DND-41 (cell line): ENCODE results near the gene TCF12.
A peak's percentile ranks its signal among the peaks of the same experiment; 100 is the strongest.

Experiments
- ATAC-seq: fragments of 200-7000 bp; cut with Tn5 transposase; 3 replicates; pipeline ENCODE4 v1.9.1; 2021; ENCODE audit warnings: low read depth; ENCODE audit not compliant: insufficient read depth
- DNase-seq: peaks from one replicate; pipeline ENCODE4 v3.0.0-alpha.2; 2020
- H2AFZ ChIP-seq: 2 replicates; pipeline ENCODE4 v1.6.0; 2012; ENCODE audit warnings: low read depth, low read length
- H3K27ac ChIP-seq: 2 replicates; pipeline ENCODE4 v1.5.1; 2012; ENCODE audit warnings: low read length, inconsistent platforms
- H3K27me3 ChIP-seq: fragments of 200-600 bp; sonication (generic); 2 replicates; pipeline ENCODE4 v1.6.0; 2012; ENCODE audit warnings: low read length, mild to moderate bottlenecking, inconsistent platforms; ENCODE audit not compliant: insufficient read depth, poor library complexity
- H3K36me3 ChIP-seq: 2 replicates; pipeline ENCODE4 v1.5.1; 2012; ENCODE audit warnings: low read length, inconsistent platforms; ENCODE audit not compliant: insufficient read depth
- H3K4me1 ChIP-seq: 2 replicates; pipeline ENCODE4 v1.5.1; 2012; ENCODE audit warnings: mild to moderate bottlenecking, low read length; ENCODE audit not compliant: insufficient read depth
- H3K4me2 ChIP-seq: 2 replicates; pipeline ENCODE4 v1.6.0; 2012; ENCODE audit warnings: mild to moderate bottlenecking, moderate library complexity, low read length, inconsistent platforms; ENCODE audit not compliant: insufficient read depth
- H3K4me3 ChIP-seq, 2 experiments: fragments of 200-600 bp in 1 of 2; shearing (Covaris generic) in 1 of 2; 2 replicates each; pipeline ENCODE4 v1.5.1; 2012 to 2016; ENCODE audit warnings: inconsistent platforms in 2 of 2, low read length in 2 of 2, mild to moderate bottlenecking in 2 of 2, low read depth in 1 of 2, moderate library complexity in 1 of 2
- H3K79me2 ChIP-seq: 2 replicates; pipeline ENCODE4 v1.6.0; 2012; ENCODE audit warnings: low read length, inconsistent platforms; ENCODE audit not compliant: insufficient read depth
- H3K9ac ChIP-seq: 2 replicates; pipeline ENCODE4 v1.6.0; 2012; ENCODE audit warnings: low read depth, mild to moderate bottlenecking, inconsistent platforms, low read length, moderate library complexity
- H3K9me3 ChIP-seq: 2 replicates; pipeline ENCODE4 v1.5.1; 2012; ENCODE audit warnings: low read length, moderate library complexity, mild to moderate bottlenecking, inconsistent platforms; ENCODE audit not compliant: insufficient read depth, severe bottlenecking
- H4K20me1 ChIP-seq: 2 replicates; pipeline ENCODE4 v1.6.0; 2012; ENCODE audit warnings: low read length; ENCODE audit not compliant: insufficient read depth
- CTCF ChIP-seq: IDR thresholded peaks from 2 replicates; pipeline ENCODE4 v1.5.1; 2012; ENCODE audit warnings: borderline replicate concordance, low read length, moderate library complexity, mild to moderate bottlenecking; ENCODE audit not compliant: poor library complexity, severe bottlenecking; ENCODE audit errors: extremely low read depth
- EZH2 ChIP-seq: IDR thresholded peaks from 3 replicates; pipeline ENCODE4 v1.6.1; 2012; ENCODE audit warnings: borderline replicate concordance, low read depth, mild to moderate bottlenecking, moderate library complexity, low read length, inconsistent platforms; ENCODE audit not compliant: severe bottlenecking

The TCF12 gene

GRCh38 chr15:56917652-56918045, 795 bp upstream of the TCF12 start:
- no peak for ATAC-seq
- Histone ChIP-seq H3K27me3 (no peaks in the 10 kb centered on the region), H4K20me1 (no peaks in the 10 kb centered on the region), H3K9ac (peak overlapping the region; percentile 99), H3K79me2 (peaks cover 48% of the 10 kb centered on the region), H3K9me3 (no peaks in the 10 kb centered on the region), H3K27ac (peak overlapping the region; percentile 79), H3K4me1 (peaks cover 49% of the 10 kb centered on the region), H3K4me2 (peak overlapping the region; percentile 70), H3K36me3 (peaks cover 30% of the 10 kb centered on the region), H3K4me3 (peak overlapping the region in 1 of 2 experiments; percentile 66; a peak in 2 of 4 replicates), H2AFZ (peak overlapping the region; percentile 92)
- no peak for TF ChIP-seq CTCF
- TF ChIP-seq EZH2: no peak
- peak; percentile 10 for DNase-seq

- ATAC-seq: peak; percentile 29
- Histone ChIP-seq H3K79me2 (peaks cover 62% of the 10 kb centered on the region), H3K9ac (peak overlapping the region; percentile 99), H2AFZ (peak overlapping the region; percentile 92), H3K27me3 (no peaks in the 10 kb centered on the region), H3K36me3 (peaks cover 43% of the 10 kb centered on the region), H3K27ac (peak overlapping the region; percentile 79), H3K4me3 (peak overlapping the region; percentile 66 to 78), H3K9me3 (no peaks in the 10 kb centered on the region), H4K20me1 (no peaks in the 10 kb centered on the region), H3K4me1 (peaks cover 53% of the 10 kb centered on the region), H3K4me2 (peak overlapping the region; percentile 70)
- TF ChIP-seq EZH2 (no peak), CTCF (no peak)
- peak; percentile 51 for DNase-seq
These were observed 676 bp downstream of the TCF12 start for GRCh38 chr15:56919031-56919608.

DNA sequence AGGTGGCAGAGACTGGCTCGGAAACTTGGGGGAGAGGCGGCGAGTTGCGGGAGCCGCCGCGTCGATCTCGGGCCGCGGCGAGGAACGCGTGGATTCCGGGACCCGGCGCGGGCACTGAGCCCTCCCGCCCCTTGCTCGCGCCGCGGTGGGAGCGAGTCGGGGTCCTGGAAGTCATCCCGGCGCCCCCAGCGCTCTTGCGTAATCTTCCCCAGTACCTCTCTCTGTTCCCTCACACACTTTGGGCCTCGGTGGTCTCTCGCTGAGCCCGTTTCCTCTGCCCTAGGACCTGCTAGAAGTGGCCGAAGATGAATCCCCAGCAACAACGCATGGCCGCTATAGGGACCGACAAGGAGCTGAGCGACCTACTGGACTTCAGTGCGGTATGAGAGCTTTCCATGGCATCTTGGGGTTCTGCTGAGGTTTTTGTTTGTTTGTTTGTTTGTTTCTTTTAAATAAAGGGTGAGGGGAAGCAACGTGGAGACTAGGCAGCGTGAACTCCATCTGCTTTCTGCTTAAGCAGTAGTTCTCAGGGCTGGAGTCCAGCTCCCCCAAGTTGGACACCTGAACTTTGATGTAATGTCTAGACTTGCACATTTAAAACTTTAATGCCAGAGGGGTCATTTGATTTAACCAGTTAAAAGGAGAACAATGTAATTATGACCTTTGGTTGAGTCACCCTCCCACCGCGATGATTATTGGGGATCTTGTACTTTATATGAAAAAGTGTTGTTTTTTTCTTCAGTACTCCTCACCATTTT, 1.3 kb downstream of the TCF12 start:
- Histone ChIP-seq H3K9ac (peak overlapping the region; percentile 99), H3K36me3 (peaks cover 50% of the 10 kb centered on the region), H3K4me1 (peaks cover 60% of the 10 kb centered on the region), H3K79me2 (peaks cover 69% of the 10 kb centered on the region), H3K4me2 (peak overlapping the region; percentile 70), H3K27ac (peak overlapping the region; percentile 79), H3K9me3 (no peaks in the 10 kb centered on the region), H4K20me1 (no peaks in the 10 kb centered on the region), H3K27me3 (no peaks in the 10 kb centered on the region), H2AFZ (peak overlapping the region; percentile 92), H3K4me3 (peak overlapping the region; percentile 66 to 78)
- ATAC-seq (peak; percentile 34), DNase-seq (peak; percentile 49)
- TF ChIP-seq CTCF (no peak), EZH2 (no peak)
